Activated naive CD8-positive, alpha-beta T cell treated with anti-CD3 and anti-CD28 coated beads, Interleukin-2, amount 50 U/mL, for 24 hours (primary cell): Measurements from ENCODE around the gene CLDN7.

Experiments
- ATAC-seq: fragments of 150-1000 bp; cut with Tn5 transposase; one replicate; pipeline ENCODE4 v1.10.0; 2021
- DNase-seq: peaks from one replicate; pipeline ENCODE4 v3.0.0; 2021
- H3K27ac Mint-ChIP-seq: one replicate; pipeline ENCODE4 v1.8.0; 2021; ENCODE audit warnings: mild to moderate bottlenecking, mixed read lengths
- H3K27me3 Mint-ChIP-seq: one replicate; pipeline ENCODE4 v1.8.0; 2021; ENCODE audit warnings: mixed read lengths
- H3K36me3 Mint-ChIP-seq: one replicate; pipeline ENCODE4 v1.8.0; 2021; ENCODE audit warnings: low read depth, mixed read lengths
- H3K4me1 Mint-ChIP-seq: one replicate; pipeline ENCODE4 v1.8.0; 2021; ENCODE audit warnings: mixed read lengths
- H3K4me3 Mint-ChIP-seq: one replicate; pipeline ENCODE4 v1.8.0; 2021; ENCODE audit warnings: mild to moderate bottlenecking, moderate library complexity, mixed read lengths
- H3K9me3 Mint-ChIP-seq: one replicate; pipeline ENCODE4 v1.8.0; 2021; ENCODE audit warnings: mixed read lengths

Gene CLDN7

DNA sequence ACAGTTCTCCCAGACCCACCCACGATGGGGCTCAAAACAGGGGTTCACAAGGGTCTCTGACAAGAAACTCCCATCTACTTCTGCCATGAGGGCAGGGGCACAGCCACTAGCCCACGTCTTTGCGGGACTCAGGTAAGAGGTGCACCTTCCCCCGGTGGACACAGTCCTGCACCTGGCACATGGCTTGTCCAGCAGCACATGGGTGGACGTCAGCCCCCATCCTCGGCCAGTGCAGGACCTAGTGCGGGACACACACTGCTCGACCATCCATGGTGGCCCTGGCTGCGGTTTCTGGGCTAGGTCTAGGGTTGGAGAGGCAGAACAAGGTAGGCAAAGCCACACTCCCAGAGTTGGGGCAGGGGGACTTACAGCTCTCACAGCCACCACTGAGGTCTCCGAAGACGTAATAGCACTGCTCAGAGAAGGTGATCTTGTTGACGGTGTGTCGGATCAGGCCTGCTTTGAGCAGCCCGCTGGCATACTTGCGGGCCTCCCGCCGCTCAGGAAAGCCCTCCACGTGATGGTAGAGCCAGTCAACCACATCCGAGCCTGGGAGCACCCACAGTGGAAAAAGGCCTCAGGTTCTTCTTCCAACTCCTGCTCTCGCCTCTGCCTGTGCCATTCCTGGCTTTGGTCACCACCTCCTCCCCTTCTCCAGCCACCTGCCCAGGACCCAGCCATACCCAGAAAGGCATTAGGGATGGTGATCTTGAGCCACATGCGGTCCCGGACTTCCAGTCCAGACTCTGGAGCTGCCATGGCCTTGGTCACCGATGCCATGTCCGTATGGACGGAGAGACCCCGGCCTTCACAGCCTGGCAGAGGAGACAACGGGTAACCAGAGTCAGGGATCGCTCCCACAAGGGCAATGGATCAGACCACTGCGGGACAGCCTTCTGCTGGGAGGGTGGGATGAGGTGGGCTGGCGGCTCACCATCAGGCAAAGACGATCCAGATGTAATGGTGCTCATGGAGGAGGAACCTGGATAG, 35.3 kb downstream of the CLDN7 start:
- DNase-seq, result no peak
- Mint-ChIP-seq H3K36me3 (peaks cover 43% of the 10 kb centered on the region), H3K27me3 (no peaks in the 10 kb centered on the region), H3K4me1 (peaks cover 13% of the 10 kb centered on the region), H3K27ac (no peak overlapping the region), H3K9me3 (no peaks in the 10 kb centered on the region), H3K4me3 (no peak overlapping the region)
- ATAC-seq, result no peak

DNA sequence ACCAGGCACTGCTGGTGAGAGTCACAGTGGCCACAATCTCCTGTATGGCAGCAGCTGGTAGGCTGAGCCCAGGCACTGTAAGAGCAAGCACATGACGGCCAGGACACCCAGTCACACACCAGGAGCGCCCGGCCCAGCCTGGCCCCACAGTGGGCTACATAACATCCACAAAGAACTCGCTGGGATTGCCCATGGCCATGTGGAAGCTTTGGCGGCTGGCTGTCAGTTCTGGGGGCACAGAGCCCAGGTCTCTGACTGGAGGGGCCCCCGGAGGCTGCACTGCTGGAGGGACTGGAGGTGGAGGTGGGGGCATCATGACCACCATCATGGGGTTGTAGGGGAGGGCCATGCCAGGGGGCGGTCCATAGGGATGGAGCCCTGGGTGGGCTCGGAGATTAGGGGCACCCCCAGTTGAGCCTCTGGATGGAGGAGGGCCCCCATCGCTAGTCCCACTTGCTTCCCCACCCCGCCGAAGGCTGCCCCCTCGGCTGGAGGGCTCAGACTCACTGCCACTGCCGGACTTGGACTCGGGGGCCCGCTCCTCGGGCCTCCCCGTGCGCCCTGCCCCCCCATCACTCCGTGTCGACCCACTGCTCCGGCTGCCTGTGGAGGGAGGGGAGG, 36.5 kb downstream of the CLDN7 start:
- ATAC-seq (no peak), DNase-seq (no peak)
- Mint-ChIP-seq H3K4me1 (peaks cover 20% of the 10 kb centered on the region), H3K36me3 (peaks cover 47% of the 10 kb centered on the region), H3K4me3 (no peak overlapping the region), H3K9me3 (no peaks in the 10 kb centered on the region), H3K27me3 (no peaks in the 10 kb centered on the region), H3K27ac (no peak overlapping the region)

DNA sequence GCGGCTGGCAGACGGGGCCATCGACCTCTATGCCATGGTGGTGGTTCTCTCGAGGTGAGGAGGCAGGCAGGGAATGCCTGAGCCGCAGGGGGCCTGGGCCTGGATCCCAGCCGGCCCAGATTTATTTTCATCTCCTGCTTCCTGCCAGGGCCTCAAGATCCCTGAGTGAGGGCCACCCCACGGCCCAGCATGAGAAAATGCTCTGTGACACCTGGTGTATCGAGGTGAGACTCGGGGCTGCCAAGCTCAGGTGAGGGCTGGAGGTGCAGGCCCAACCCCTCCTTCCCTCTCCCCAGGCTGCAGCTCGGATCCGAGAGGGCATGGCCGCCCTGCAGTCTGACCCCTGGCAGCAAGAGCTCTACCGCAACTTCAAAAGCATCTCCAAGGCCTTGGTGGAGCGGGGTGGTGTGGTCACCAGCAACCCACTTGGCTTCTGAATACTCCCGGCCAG, 37.6 kb downstream of the CLDN7 start:
- Mint-ChIP-seq H3K27me3 (no peaks in the 10 kb centered on the region), H3K9me3 (no peaks in the 10 kb centered on the region), H3K4me1 (peaks cover 28% of the 10 kb centered on the region), H3K27ac (no peak overlapping the region), H3K4me3 (no peak overlapping the region), H3K36me3 (peaks cover 41% of the 10 kb centered on the region)
- no peak for ATAC-seq
- no peak for DNase-seq

DNA sequence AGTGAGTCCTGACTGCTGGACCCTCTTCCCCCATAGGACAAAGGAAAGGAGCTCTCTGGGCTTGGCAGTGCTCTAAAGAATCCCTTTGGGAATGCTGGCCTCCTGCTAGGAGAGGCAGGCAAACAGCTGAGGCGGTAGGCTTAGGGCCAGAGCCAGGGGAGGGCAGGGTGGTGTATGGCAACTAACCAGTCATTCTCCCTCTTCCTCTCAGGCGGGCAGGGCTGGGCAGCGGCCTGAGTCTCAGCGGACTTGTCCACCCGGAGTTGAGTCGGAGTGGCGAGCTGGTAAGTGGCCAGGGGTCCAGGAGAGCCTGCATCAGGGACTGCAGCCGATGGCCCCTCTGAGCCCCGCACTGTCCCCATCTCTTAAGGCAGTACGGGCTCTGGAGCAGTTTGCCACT, 38.2 kb downstream of the CLDN7 start:
- Mint-ChIP-seq H3K9me3 (no peaks in the 10 kb centered on the region), H3K36me3 (peaks cover 39% of the 10 kb centered on the region), H3K27ac (no peak overlapping the region)

DNA sequence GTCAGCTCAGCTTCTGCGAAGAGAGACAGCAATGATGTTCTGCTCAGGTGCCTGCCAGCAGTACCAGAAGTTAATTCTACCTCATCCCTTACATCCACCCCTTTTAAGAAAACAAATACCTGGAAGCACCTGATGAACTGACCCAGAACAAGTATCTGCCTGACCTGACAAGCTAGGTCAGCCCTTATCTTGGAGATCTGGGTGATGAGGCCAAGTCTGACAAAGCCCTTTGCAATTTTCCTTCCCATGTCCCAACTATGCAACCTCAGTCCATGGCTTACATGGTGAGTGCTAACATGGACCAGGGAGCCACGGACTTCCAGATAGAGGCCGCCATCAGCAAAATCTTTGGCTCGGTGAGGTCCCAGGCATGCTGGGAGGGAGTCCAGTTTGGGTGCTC, 38.9 kb downstream of the CLDN7 start:
- ATAC-seq (no peak), DNase-seq (no peak)
- Mint-ChIP-seq H3K4me3 (no peak overlapping the region), H3K36me3 (peaks cover 31% of the 10 kb centered on the region), H3K4me1 (peaks cover 33% of the 10 kb centered on the region), H3K9me3 (no peaks in the 10 kb centered on the region), H3K27me3 (no peaks in the 10 kb centered on the region), H3K27ac (no peak overlapping the region)

More for the DNA sequence above, 38.2 kb downstream of the CLDN7 start:
- H3K27me3 Mint-ChIP-seq, result no peaks in the 10 kb centered on the region
- DNase-seq (no peak), ATAC-seq (no peak)
- peaks cover 31% of the 10 kb centered on the region for H3K4me1 Mint-ChIP-seq
- no peak overlapping the region for H3K4me3 Mint-ChIP-seq

DNA sequence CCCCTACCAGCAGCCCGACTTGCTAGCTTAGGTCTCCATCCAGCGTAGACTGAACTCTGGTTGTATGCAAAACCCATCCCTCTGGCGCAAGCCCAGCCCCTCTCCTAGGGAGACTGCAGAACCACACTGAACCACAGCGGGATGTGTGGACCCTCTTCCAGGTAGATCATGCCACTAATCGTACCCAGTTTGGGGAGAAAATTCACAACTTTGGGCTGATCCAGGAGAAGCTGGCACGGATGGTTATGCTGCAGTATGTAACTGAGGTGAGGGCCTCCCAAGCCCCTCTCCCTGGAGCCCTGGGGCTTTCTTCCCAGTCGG, 39.3 kb downstream of the CLDN7 start:
- no peak overlapping the region for H3K27ac Mint-ChIP-seq

DNA sequence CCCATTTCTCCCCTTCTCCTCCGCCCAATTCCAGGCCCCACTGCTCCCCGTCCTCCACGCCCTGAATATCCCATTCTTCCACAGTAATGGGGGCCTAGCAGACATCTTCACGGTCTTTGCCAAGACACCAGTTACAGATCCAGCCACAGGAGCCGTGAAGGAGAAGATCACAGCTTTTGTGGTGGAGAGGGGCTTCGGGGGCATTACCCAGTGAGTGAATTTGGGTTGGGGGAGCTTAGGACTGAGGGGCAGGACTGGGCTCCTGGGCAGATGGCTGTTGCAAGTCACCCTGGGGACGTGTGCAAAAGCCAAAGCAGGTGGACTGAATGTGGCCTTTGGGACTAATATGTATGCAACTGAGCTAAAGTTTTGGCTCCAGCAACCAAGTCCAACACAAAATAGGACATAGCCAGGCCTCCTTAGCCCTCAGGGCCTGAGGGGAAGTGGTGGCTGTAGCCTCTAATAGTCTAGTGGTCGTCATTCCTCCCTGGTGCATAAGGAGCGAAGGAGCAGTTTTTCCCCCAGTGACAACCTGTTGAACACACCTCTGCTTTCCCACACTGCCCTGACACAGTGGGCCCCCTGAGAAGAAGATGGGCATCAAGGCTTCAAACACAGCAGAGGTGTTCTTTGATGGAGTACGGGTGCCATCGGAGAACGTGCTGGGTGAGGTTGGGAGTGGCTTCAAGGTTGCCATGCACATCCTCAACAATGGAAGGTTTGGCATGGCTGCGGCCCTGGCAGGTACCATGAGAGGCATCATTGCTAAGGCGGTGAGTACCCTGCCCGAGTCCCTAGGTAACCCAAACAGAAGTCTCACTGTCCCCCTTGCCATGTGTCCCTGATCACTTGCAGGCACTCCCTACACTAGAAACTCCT, 39.9 kb downstream of the CLDN7 start:
- Mint-ChIP-seq H3K4me3 (no peak overlapping the region), H3K4me1 (peaks cover 37% of the 10 kb centered on the region), H3K36me3 (peaks cover 26% of the 10 kb centered on the region), H3K9me3 (no peaks in the 10 kb centered on the region), H3K27me3 (no peaks in the 10 kb centered on the region), H3K27ac (peak overlapping the region; percentile 35)
- ATAC-seq (no peak), DNase-seq (no peak)

More for the DNA sequence above, 39.3 kb downstream of the CLDN7 start:
- DNase-seq, result no peak
- H3K4me1 Mint-ChIP-seq, result peaks cover 33% of the 10 kb centered on the region
- H3K27me3 Mint-ChIP-seq, result no peaks in the 10 kb centered on the region
- ATAC-seq, result no peak
- H3K9me3 Mint-ChIP-seq, result no peaks in the 10 kb centered on the region
- peaks cover 27% of the 10 kb centered on the region for H3K36me3 Mint-ChIP-seq
- no peak overlapping the region for H3K4me3 Mint-ChIP-seq

DNA sequence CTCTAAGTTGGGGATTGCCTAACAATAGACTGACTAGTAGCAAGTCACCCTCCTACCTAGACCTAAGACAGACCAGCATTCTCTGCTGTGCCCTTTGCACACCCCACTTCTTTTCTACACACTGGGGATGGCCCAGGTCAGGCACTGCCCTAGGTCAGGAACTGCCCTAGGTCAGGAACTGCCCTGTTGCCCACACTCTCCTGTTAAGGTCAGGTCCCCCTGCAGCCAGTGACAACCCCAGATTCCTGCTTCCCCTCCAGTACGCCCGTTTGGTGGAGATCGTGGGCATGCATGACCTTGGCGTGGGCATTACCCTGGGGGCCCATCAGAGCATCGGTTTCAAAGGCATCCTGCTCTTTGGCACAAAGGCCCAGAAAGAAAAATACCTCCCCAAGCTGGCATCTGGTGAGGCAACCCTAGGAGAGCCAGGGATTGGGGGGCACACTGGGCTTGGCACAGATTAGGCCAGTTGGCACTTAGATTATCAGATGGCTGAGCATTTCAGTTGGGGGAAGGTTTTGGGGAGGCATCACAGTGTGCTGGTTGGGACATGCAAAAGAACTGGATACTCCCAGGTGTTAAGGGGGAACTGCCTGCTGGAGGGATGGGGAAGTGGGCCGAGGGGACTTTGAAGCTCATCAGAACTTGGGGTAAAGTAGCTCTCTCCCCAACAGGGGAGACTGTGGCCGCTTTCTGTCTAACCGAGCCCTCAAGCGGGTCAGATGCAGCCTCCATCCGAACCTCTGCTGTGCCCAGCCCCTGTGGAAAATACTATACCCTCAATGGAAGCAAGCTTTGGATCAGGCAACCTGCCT, 40.8 kb downstream of the CLDN7 start:
- Mint-ChIP-seq H3K36me3 (peaks cover 22% of the 10 kb centered on the region), H3K4me3 (peak overlapping the region; percentile 93), H3K4me1 (peaks cover 41% of the 10 kb centered on the region), H3K27ac (peak overlapping the region; percentile 35), H3K27me3 (no peaks in the 10 kb centered on the region), H3K9me3 (no peaks in the 10 kb centered on the region)
- no peak for DNase-seq
- no peak for ATAC-seq

DNA sequence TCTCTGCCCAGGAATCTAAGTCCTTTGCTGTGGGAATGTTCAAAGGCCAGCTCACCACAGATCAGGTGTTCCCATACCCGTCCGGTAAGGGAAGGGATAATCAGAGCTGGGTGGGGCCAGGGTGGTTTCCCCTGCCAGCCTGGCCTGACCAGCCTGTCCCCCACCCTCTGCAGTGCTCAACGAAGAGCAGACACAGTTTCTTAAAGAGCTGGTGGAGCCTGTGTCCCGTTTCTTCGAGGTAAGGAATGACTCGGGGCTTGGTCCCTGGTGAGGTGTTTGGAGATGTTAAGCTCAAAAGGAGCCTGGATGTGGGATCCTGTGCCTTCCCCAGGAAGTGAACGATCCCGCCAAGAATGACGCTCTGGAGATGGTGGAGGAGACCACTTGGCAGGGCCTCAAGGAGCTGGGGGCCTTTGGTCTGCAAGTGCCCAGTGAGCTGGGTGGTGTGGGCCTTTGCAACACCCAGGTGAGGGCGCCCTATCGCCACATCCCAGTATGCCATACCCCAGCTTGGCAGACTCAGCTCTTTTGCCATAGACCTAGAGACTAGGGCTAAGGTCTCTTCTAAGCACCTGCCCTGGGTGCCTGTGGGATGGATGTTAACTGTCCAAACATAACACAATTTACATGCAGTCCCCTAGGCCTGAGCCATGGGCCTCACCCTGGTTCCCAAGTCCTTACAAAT, 41.5 kb downstream of the CLDN7 start:
- no peaks in the 10 kb centered on the region for H3K27me3 Mint-ChIP-seq
- peaks cover 49% of the 10 kb centered on the region for H3K4me1 Mint-ChIP-seq
- DNase-seq, result peak; percentile 66

DNA sequence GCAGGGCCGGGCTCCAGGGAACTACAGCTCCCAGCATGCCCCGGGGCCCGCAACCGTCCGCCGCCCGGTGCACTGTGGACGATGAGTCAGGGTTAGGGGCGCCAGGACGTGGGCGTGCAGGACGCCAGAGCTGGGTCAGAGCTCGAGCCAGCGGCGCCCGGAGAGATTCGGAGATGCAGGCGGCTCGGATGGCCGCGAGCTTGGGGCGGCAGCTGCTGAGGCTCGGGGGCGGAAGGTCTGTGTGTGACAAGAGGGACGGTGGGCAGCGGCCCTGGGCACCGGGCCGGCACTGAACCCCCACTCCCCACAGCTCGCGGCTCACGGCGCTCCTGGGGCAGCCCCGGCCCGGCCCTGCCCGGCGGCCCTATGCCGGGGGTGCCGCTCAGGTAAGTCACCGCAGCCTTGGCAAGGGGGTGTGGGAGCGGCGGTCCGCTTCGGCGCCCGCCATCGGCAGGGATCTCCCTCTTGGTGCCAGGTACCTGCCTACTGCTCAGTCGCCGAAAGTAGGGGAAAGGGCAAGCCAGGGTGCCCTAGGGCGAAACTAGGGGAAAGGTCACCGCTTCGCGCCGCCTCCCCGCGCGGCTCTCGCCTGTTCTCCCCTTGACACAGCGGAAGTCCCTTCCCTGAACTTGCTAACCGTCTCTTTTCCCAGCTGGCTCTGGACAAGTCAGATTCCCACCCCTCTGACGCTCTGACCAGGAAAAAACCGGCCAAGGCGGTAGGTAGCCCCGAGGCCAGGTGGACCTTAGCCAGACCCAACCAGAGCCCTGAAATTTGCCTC, 42.3 kb downstream of the CLDN7 start, which contains the start of the genes ACADVL and DLG4:
ACADVL (plus strand) TSS at position 127 of the 781 bp plus-strand sequence; CDS start at position 174, 47 bp downstream.
DLG4 (minus strand) TSS at position 25 of the 781 bp plus-strand sequence.
- DNase-seq (peak; percentile 88), ATAC-seq (peak; percentile 72)
- H3K36me3 Mint-ChIP-seq, result peaks cover 22% of the 10 kb centered on the region

More for the DNA sequence above, 41.5 kb downstream of the CLDN7 start:
- H3K9me3 Mint-ChIP-seq, result no peaks in the 10 kb centered on the region
- peaks cover 22% of the 10 kb centered on the region for H3K36me3 Mint-ChIP-seq
- H3K27ac Mint-ChIP-seq, result peak overlapping the region; percentile 95
- peak; percentile 42 for ATAC-seq
- peak overlapping the region; percentile 93 for H3K4me3 Mint-ChIP-seq

DNA sequence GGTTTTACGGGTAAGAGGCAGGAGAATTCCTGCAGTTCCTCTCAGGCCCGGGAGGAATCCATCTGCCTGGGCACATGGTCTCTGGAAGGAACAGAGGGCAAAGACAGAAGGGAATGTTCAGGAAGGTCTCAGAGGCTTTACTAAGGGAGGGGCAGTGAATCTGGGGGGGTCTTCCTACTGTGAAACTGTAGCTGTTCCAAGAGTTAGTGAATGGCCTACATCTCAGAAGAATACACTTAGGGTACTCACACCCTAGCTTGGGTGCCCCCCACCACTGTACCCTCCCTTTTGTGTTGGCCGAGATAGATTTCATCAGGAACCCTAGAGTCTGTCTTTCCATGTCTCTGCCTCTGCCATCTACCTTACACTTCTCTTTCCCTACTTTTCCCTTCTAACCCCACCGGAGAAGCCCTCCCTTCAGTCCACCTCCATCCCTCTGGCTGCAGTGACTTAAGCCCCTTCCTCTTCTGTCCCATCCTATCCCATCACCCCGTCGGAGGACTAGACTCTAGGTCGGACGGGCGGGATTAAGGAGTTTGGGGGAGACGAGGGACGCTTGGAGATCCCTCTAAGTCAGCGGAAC, 43.0 kb downstream of the CLDN7 start:
- H3K27ac Mint-ChIP-seq, result peak overlapping the region; percentile 95
- no peaks in the 10 kb centered on the region for H3K9me3 Mint-ChIP-seq
- H3K4me3 Mint-ChIP-seq, result peak overlapping the region; percentile 93
- no peak for ATAC-seq
- DNase-seq, result no peak
- no peaks in the 10 kb centered on the region for H3K27me3 Mint-ChIP-seq
- peaks cover 22% of the 10 kb centered on the region for H3K36me3 Mint-ChIP-seq
- peaks cover 60% of the 10 kb centered on the region for H3K4me1 Mint-ChIP-seq

More for the DNA sequence above, 42.3 kb downstream of the CLDN7 start, which contains the start of the genes ACADVL and DLG4:
- peaks cover 54% of the 10 kb centered on the region for H3K4me1 Mint-ChIP-seq
- H3K27me3 Mint-ChIP-seq, result no peaks in the 10 kb centered on the region
- H3K27ac Mint-ChIP-seq, result peak within 1 kb of the TSS; percentile 95
- peak within 1 kb of the TSS; percentile 93 for H3K4me3 Mint-ChIP-seq
- H3K9me3 Mint-ChIP-seq, result no peaks in the 10 kb centered on the region

DNA sequence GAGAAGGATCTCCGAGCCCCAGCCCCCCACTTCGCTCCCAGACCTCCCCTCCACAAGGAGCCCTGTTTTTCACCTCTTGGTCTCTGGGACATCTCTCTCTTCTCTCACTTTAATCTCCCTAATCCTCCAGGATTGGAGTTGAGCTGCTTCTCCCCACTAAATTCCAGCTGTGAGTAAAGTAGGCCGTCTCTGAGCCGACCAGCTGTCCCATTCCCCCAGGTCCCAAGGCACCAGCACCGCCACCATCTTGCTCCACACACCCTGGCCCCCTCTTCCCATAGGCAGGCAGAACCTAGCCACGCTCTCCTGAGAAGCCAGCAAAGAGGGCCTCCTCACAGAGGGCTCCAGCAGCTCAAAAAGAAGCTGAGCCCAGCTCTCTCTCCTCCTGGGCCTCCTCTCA, 43.5 kb downstream of the CLDN7 start:
- Mint-ChIP-seq H3K4me3 (peak overlapping the region; percentile 93), H3K4me1 (peaks cover 65% of the 10 kb centered on the region), H3K36me3 (peaks cover 19% of the 10 kb centered on the region), H3K27ac (peak overlapping the region; percentile 95), H3K9me3 (no peaks in the 10 kb centered on the region), H3K27me3 (no peaks in the 10 kb centered on the region)
- DNase-seq (no peak), ATAC-seq (no peak)
